Keratinocyte (primary cell): ENCODE data around the gene CBARP. TPM values are rescaled to one million over a fixed set of nuclear protein-coding genes. Genes with fewer than 3 reads are reported as not detected.

Source experiments
- DNase-seq: peaks from one replicate; pipeline ENCODE4 v3.0.0-alpha.2; 2011; ENCODE audit warnings: low read depth, missing footprints, low spot score
- FAIRE-seq: peaks from 2 replicates; lab custom pipeline; 2011; peaks lifted over from hg19 to GRCh38; lab: Jason Lieb, UNC
- H2AFZ ChIP-seq: 2 replicates; pipeline ENCODE4 v1.6.0; 2012; ENCODE audit warnings: low read length, control low read depth, inconsistent platforms; ENCODE audit not compliant: control insufficient read depth
- H3K27ac ChIP-seq: 2 replicates; pipeline ENCODE4 v1.5.1; 2011; ENCODE audit warnings: low read length; ENCODE audit not compliant: control insufficient read depth, insufficient read depth
- H3K27me3 ChIP-seq: 3 replicates; pipeline ENCODE4 v1.6.0; 2011; ENCODE audit warnings: low read length; ENCODE audit not compliant: control insufficient read depth, insufficient read depth; ENCODE audit errors: extremely low read depth
- H3K36me3 ChIP-seq, 2 experiments: 2 replicates in 1 of 2; 3 replicates in 1 of 2; pipeline ENCODE4 v1.5.1; 2011; ENCODE audit warnings: low read length in 2 of 2, mild to moderate bottlenecking in 1 of 2; ENCODE audit not compliant: control insufficient read depth in 2 of 2, insufficient read depth in 2 of 2; ENCODE audit errors: extremely low read depth in 1 of 2
- H3K4me1 ChIP-seq: 3 replicates; pipeline ENCODE4 v1.5.1; 2011; ENCODE audit warnings: low read length; ENCODE audit not compliant: control insufficient read depth, insufficient read depth; ENCODE audit errors: extremely low read depth
- H3K4me2 ChIP-seq: 3 replicates; pipeline ENCODE4 v1.6.0; 2011; ENCODE audit warnings: low read depth, low read length; ENCODE audit not compliant: control insufficient read depth, insufficient read depth; ENCODE audit errors: extremely low read depth
- H3K4me3 ChIP-seq, 3 experiments: fragments of 200-600 bp in 1 of 3; sonication (generic) in 1 of 3; 2 replicates in 2 of 3; 3 replicates in 1 of 3; pipeline ENCODE4 v1.5.1; 2011 to 2016; ENCODE audit warnings: low read length in 3 of 3, mild to moderate bottlenecking in 3 of 3, control low read depth in 2 of 3, inconsistent platforms in 1 of 3, low read depth in 1 of 3, mixed read lengths in 1 of 3, mixed run types in 1 of 3, moderate library complexity in 1 of 3; ENCODE audit not compliant: control insufficient read depth in 2 of 3, insufficient read depth in 2 of 3; ENCODE audit errors: extremely low read depth in 1 of 3
- H3K79me2 ChIP-seq: 2 replicates; pipeline ENCODE4 v1.6.0; 2012; ENCODE audit warnings: low read length; ENCODE audit not compliant: control insufficient read depth, insufficient read depth
- H3K9ac ChIP-seq: 3 replicates; pipeline ENCODE4 v1.6.0; 2011; ENCODE audit warnings: low read length; ENCODE audit not compliant: control insufficient read depth, insufficient read depth; ENCODE audit errors: extremely low read depth
- H3K9me1 ChIP-seq: 3 replicates; pipeline ENCODE4 v1.6.0; 2011; ENCODE audit warnings: low read length; ENCODE audit not compliant: control insufficient read depth, insufficient read depth; ENCODE audit errors: extremely low read depth
- H3K9me3 ChIP-seq: 2 replicates; pipeline ENCODE4 v1.5.1; 2012; ENCODE audit warnings: low read depth, low read length; ENCODE audit not compliant: control insufficient read depth
- H4K20me1 ChIP-seq: 3 replicates; pipeline ENCODE4 v1.6.0; 2011; ENCODE audit warnings: low read length; ENCODE audit not compliant: control insufficient read depth, insufficient read depth; ENCODE audit errors: extremely low read depth
- CTCF ChIP-seq, 3 experiments: IDR thresholded peaks in 1 of 3; conservative IDR thresholded peaks in 1 of 3; optimal IDR thresholded peaks in 1 of 3; 2 replicates in 2 of 3; 3 replicates in 1 of 3; pipeline versions ENCODE3 to v1.5.1; 2011; ENCODE audit warnings: low read length in 3 of 3, mild to moderate bottlenecking in 3 of 3, moderate library complexity in 2 of 3, control low read depth in 1 of 3, inconsistent platforms in 1 of 3; ENCODE audit not compliant: insufficient read depth in 2 of 3; ENCODE audit errors: extremely low read depth in 1 of 3
- EZH2 ChIP-seq: IDR thresholded peaks from one replicate; pipeline ENCODE4 v1.6.1; 2012; ENCODE audit warnings: inconsistent platforms, mild to moderate bottlenecking, low read length, moderate library complexity
- dilution Hi-C: fragments of 300-500 bp; cut with MboI; formaldehyde crosslinking; loops from one replicate; pipeline ENCODE4 v1.7.0; 2020; ENCODE audit warnings: low sequenced_read_pairs; ENCODE audit not compliant: extremely low pct_ligation_motif_present
- polyA plus RNA-seq, 5 experiments: library from polyadenylated mRNA; depleted of rRNA in 3 of 5; stranded (reverse) in 3 of 5; stranded (forward) in 1 of 5; unstranded in 1 of 5; fragments of >200 nt; gene quantifications; 1 replicate in 1 of 5; 2 replicates in 3 of 5; 3 replicates in 1 of 5; pipeline versions ENCODE4 v1.2.1 to v1.2.3, GENCODE V29; 2011 to 2012; ENCODE audit warnings: missing spikeins in 2 of 5, low read depth in 1 of 5, low replicate concordance in 1 of 5

Gene CBARP
- polyA plus RNA-seq, 1 donor (not counting 4 experiments of a cell fraction or from before 2014, with no cell fraction given): 0.93 TPM

GRCh38 chr19:1257475-1258162 is 19.8 kb upstream of the CBARP start:
- dilution Hi-C loops: no loop called here
- Histone ChIP-seq H3K4me3 (no peak overlapping the region), H3K4me1 (peaks cover 55% of the 10 kb centered on the region), H3K36me3 (peaks cover 28 to 46% of the 10 kb centered on the region in 2 experiments), H3K27ac (no peak overlapping the region), H3K9me1 (no peaks in the 10 kb centered on the region), H3K79me2 (peaks cover 44% of the 10 kb centered on the region), H4K20me1 (peaks cover 18% of the 10 kb centered on the region), H3K4me2 (peak overlapping the region; percentile 16), H3K9me3 (no peaks in the 10 kb centered on the region), H2AFZ (no peak overlapping the region), H3K27me3 (no peaks in the 10 kb centered on the region), H3K9ac (peak overlapping the region; percentile 15)
- no peak for TF ChIP-seq CTCF (optimal IDR thresholded peaks at IDR 0.05 in 1 of 3, IDR thresholded peaks at IDR 0.05 in 1 of 3, conservative IDR thresholded peaks at IDR 0.05 in 1 of 3; ENCODE audit: extremely low read depth in 1 of 3, insufficient read depth in 2 of 3, low read length in 3 of 3)
- TF ChIP-seq EZH2: no peak
- FAIRE-seq (no peak), DNase-seq (no peak)

GRCh38 chr19:1256646-1257474 is 19.1 kb upstream of the CBARP start:
- Histone ChIP-seq H3K79me2 (peaks cover 45% of the 10 kb centered on the region), H3K4me3 (no peak overlapping the region), H3K36me3 (peaks cover 28 to 46% of the 10 kb centered on the region in 2 experiments), H3K9me3 (no peaks in the 10 kb centered on the region), H3K9ac (no peak overlapping the region), H3K4me1 (peaks cover 48% of the 10 kb centered on the region), H3K4me2 (no peak overlapping the region), H4K20me1 (peaks cover 18% of the 10 kb centered on the region), H3K27ac (no peak overlapping the region), H3K9me1 (no peaks in the 10 kb centered on the region), H2AFZ (no peak overlapping the region), H3K27me3 (no peaks in the 10 kb centered on the region)
- no peak for FAIRE-seq
- no peak for DNase-seq
- no peak for TF ChIP-seq CTCF (optimal IDR thresholded peaks at IDR 0.05 in 1 of 3, IDR thresholded peaks at IDR 0.05 in 1 of 3, conservative IDR thresholded peaks at IDR 0.05 in 1 of 3; ENCODE audit: extremely low read depth in 1 of 3, insufficient read depth in 2 of 3, low read length in 3 of 3)
- TF ChIP-seq EZH2: no peak
- dilution Hi-C loops: no loop called here
